Peyer's patch (tissue), 4 donors: Measurements from ENCODE around the gene SPECC1L. TPM values are rescaled to one million over a fixed set of nuclear protein-coding genes. Genes with fewer than 3 reads are reported as not detected.

Experiments used
- DNase-seq, 3 donors: peaks; one replicate each; pipeline ENCODE4 v3.0.0-alpha.2; 2017 to 2019
- H3K27ac ChIP-seq, 4 donors: fragments of 200-600 bp; sonication (generic); one replicate each; pipeline ENCODE4 v1.5.1; 2016 to 2019
- H3K27me3 ChIP-seq, 2 donors: fragments of 200-600 bp; sonication (generic); one replicate each; pipeline ENCODE4 v1.5.1; 2019
- H3K36me3 ChIP-seq, 3 donors: fragments of 200-600 bp; sonication (generic); one replicate each; pipeline ENCODE4 v1.5.1; 2016 to 2019
- H3K4me1 ChIP-seq, 4 donors: fragments of 200-600 bp; sonication (generic); one replicate each; pipeline ENCODE4 v1.5.1; 2016 to 2019
- H3K4me3 ChIP-seq, 4 donors: fragments of 200-600 bp; sonication (generic); 1 replicate in 3 of 4; 2 replicates in 1 of 4; pipeline ENCODE4 v1.5.1; 2016 to 2019; ENCODE audit warnings: mild to moderate bottlenecking in 1 of 4
- H3K9me3 ChIP-seq, 4 donors: fragments of 200-600 bp; sonication (generic); one replicate each; pipeline ENCODE4 v1.5.1; 2016 to 2019; ENCODE audit warnings: mild to moderate bottlenecking in 1 of 4
- POLR2A ChIP-seq, 2 donors: fragments of 450-650 bp; IDR thresholded peaks; one replicate each; pipeline ENCODE4 v1.5.1; 2017; ENCODE audit warnings: antibody characterized with exemption in 2 of 2, mild to moderate bottlenecking in 2 of 2, moderate library complexity in 2 of 2
- total RNA-seq, 4 donors: library from RNA; depleted of rRNA; stranded (reverse); fragments of >200 nt; gene quantifications; one replicate each; pipeline ENCODE4 v1.1.0, GENCODE V29; 2016
- TF ChIP-seq, protein P1 (sequence below), 6 experiments: fragments of 450-650 bp in 4 of 6; fragments of 200-600 bp in 2 of 6; sonication (generic) in 1 of 6; IDR thresholded peaks; one replicate each; pipeline ENCODE4 v1.5.1; 2017 to 2019; ENCODE audit warnings: antibody characterized with exemption in 6 of 6, mild to moderate bottlenecking in 3 of 6, moderate library complexity in 1 of 6

SPECC1L gene
- total RNA-seq, 4 donors from 2014 or later: 24.2 to 147 (median 34.4) TPM

DNA sequence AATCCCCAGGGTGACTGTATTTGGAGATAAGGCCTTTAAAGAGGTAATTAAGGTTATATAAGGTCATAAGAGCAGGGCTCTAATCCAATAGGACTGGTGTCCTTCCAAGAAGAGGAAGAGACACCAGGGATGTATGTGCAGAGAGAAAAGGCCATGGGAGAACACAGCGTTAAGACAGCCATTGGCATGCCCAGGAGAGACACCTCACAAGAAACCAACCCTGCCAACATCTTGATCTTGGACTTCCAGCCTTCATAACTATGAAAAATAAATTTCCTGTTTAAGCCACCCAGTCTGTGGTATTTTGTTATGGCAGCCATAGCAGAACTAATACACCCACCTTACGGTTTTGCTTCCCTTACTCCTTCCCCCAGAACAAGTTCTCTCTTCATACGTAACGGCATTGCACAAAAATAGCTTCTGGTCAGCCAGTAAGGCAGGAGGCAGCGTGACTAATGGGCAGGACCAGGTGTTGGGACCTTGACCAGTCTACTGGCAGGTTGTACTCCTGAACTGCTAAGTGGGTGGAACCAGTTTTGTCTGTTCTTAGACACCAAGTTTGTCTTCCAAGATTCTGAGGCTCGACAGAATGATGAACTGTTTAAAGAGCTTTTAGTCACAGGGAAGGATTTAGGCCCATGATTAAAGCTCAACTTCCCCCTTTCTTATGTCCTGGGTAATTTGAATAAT is 192.6 kb downstream of the SPECC1L start:
- no peaks in the 10 kb centered on the region for H3K9me3 ChIP-seq
- H3K27ac ChIP-seq: no peak overlapping the region
- no peak for DNase-seq
- TF ChIP-seq POLR2A (IDR thresholded peaks at IDR 0.05): no peak
- TF ChIP-seq, protein P1, sequence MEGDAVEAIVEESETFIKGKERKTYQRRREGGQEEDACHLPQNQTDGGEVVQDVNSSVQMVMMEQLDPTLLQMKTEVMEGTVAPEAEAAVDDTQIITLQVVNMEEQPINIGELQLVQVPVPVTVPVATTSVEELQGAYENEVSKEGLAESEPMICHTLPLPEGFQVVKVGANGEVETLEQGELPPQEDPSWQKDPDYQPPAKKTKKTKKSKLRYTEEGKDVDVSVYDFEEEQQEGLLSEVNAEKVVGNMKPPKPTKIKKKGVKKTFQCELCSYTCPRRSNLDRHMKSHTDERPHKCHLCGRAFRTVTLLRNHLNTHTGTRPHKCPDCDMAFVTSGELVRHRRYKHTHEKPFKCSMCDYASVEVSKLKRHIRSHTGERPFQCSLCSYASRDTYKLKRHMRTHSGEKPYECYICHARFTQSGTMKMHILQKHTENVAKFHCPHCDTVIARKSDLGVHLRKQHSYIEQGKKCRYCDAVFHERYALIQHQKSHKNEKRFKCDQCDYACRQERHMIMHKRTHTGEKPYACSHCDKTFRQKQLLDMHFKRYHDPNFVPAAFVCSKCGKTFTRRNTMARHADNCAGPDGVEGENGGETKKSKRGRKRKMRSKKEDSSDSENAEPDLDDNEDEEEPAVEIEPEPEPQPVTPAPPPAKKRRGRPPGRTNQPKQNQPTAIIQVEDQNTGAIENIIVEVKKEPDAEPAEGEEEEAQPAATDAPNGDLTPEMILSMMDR (IDR thresholded peaks at IDR 0.05): no peak
- peaks cover 0 to 10% (median 0%) of the 10 kb centered on the region in 4 donors for H3K4me1 ChIP-seq
- H3K27me3 ChIP-seq: no peaks in the 10 kb centered on the region
- no peak overlapping the region for H3K4me3 ChIP-seq
- no peaks in the 10 kb centered on the region for H3K36me3 ChIP-seq

DNA sequence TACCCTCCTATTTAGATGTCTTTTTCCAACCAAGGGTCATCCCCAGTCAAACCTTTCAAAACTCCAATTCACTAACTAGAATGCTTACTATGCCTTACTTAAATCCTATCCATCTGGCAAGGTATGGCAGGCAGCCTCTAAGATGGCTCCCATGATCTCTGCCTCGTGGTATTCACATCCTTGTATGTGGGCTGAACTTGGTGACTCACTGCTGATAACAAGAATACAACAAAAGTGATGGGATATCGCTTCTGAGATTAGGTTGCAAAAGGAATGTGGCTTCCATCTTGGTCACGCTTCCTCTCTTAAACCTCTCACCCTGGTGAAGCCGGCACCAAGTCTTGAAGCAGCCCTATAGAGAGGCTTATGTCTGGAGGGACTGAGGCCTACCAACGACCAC is 194.9 kb downstream of the SPECC1L start:
- H3K4me3 ChIP-seq: no peak overlapping the region
- no peak for DNase-seq
- H3K9me3 ChIP-seq: no peaks in the 10 kb centered on the region
- TF ChIP-seq POLR2A (IDR thresholded peaks at IDR 0.05): no peak
- TF ChIP-seq, protein P1 (IDR thresholded peaks at IDR 0.05): no peak
- no peaks in the 10 kb centered on the region for H3K36me3 ChIP-seq
- H3K27me3 ChIP-seq: no peaks in the 10 kb centered on the region
- H3K27ac ChIP-seq: no peak overlapping the region
- H3K4me1 ChIP-seq: peaks cover 0 to 10% (median 0%) of the 10 kb centered on the region in 4 donors

DNA sequence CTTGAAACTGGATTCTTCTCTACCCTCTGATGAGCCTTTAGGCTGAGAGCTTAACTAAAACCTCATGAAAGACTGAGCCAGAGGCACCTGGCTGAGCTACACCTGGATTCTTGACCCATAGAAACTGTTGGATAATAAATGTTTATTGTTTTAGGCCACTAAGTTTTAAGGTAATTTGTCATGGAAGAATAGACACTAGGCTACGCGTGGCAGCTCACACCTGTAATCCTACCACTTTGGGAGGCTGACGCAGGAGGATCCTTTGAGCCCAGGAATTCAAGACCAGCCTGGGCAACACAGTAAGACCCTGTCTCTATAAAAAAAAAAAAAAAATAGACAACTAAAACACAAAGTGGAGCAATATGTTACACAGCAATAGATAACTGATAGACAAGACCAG is 195.3 kb downstream of the SPECC1L start:
- Histone ChIP-seq H3K27ac (peak overlapping the region in 1 of 4 donors; percentile 17), H3K27me3 (no peaks in the 10 kb centered on the region), H3K36me3 (no peaks in the 10 kb centered on the region), H3K4me3 (no peak overlapping the region), H3K4me1 (peaks cover 0 to 10% (median 0%) of the 10 kb centered on the region in 4 donors), H3K9me3 (no peaks in the 10 kb centered on the region)
- TF ChIP-seq, protein P1 (IDR thresholded peaks at IDR 0.05): no peak
- TF ChIP-seq POLR2A (IDR thresholded peaks at IDR 0.05): no peak
- DNase-seq: no peak

DNA sequence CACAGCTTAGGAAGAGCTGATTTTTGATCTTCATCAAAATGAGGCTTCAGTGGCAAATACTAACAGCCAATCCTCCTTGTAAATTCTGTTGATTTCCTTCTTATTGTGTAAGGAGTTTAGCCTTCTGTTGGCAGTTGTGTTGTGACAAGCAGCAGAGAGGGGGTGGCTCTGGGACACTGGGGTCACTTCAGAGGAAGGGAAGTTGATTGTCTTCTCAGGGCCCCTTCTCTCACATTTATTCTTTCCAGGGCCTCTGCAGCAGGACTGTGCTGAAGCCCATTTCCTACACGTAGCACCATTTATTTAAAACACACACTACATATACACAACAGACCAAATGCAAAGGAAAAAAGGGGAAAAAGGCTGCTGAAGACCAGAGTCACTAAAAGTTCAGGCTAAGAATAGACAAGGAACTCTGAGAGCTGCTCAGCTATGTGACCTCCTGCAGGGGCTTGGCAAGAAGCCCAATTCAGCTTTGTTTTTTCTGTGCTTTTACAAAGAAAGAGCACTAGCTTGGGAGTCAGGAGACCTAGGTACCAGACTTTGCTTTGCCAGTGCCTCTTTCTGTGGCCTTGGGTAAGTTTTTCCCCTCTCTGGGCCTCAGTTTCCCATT is 196.2 kb downstream of the SPECC1L start:
- Histone ChIP-seq H3K4me1 (peaks cover 0 to 10% (median 0%) of the 10 kb centered on the region in 4 donors), H3K36me3 (no peaks in the 10 kb centered on the region), H3K27ac (peak overlapping the region in 1 of 4 donors; percentile 17), H3K27me3 (no peaks in the 10 kb centered on the region), H3K9me3 (no peaks in the 10 kb centered on the region), H3K4me3 (no peak overlapping the region)
- TF ChIP-seq, protein P1 (IDR thresholded peaks at IDR 0.05): no peak
- TF ChIP-seq POLR2A (IDR thresholded peaks at IDR 0.05): no peak
- no peak for DNase-seq

DNA sequence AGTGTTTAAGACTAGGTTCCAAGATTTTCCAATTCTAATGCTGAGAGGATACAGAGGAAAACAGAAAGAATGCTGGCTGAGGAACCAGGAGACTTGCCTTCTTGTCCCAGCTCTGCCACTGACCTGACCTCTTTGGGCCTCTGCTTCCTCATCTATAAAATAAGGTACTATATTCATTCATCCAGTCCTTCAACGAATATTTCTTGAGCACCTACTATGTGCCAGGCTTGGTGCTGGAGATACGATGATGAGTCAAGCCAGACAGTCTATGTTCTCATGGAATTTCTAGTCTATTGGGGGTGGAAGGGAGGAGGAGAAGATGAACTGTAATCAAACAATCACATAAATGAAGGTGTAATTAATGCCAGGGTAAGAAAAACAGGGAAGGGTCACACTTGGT is 196.7 kb downstream of the SPECC1L start:
- peaks cover 0 to 10% (median 0%) of the 10 kb centered on the region in 4 donors for H3K4me1 ChIP-seq
- DNase-seq: no peak
- H3K36me3 ChIP-seq: no peaks in the 10 kb centered on the region
- no peaks in the 10 kb centered on the region for H3K27me3 ChIP-seq
- no peak overlapping the region for H3K4me3 ChIP-seq
- H3K27ac ChIP-seq: peak overlapping the region in 1 of 4 donors; percentile 0
- no peak for TF ChIP-seq POLR2A (IDR thresholded peaks at IDR 0.05)
- TF ChIP-seq, protein P1 (IDR thresholded peaks at IDR 0.05): no peak
- H3K9me3 ChIP-seq: no peaks in the 10 kb centered on the region

Other genes starting within 250 kb of the SPECC1L start
- 100 to 1,000 TPM in 2 of 4 donors, 10 to 100 TPM in 2; 10.7 to 367 (median 209) TPM for gene SUSD2, start 89.3 kb upstream of the SPECC1L start, total RNA-seq
- gene GGT5, start 25.7 kb upstream of the SPECC1L start, total RNA-seq: 10 to 100 TPM in 3 of 4 donors, 1 to 10 TPM in 1; 8.9 to 25.2 (median 12.3) TPM
- 1 to 10 TPM; 1.3 to 4.3 (median 2.6) TPM for gene ADORA2A, start 156.8 kb downstream of the SPECC1L start, total RNA-seq
- gene UPB1, start 224.5 kb downstream of the SPECC1L start, total RNA-seq: under 1 TPM in 1 of 4 donors, not detected in 3; 0.80 TPM